ENCODE measurements around the gene TMED8.
A peak's percentile ranks its signal among the peaks of the same experiment; 100 is the strongest.

TMED8 gene

DNA sequence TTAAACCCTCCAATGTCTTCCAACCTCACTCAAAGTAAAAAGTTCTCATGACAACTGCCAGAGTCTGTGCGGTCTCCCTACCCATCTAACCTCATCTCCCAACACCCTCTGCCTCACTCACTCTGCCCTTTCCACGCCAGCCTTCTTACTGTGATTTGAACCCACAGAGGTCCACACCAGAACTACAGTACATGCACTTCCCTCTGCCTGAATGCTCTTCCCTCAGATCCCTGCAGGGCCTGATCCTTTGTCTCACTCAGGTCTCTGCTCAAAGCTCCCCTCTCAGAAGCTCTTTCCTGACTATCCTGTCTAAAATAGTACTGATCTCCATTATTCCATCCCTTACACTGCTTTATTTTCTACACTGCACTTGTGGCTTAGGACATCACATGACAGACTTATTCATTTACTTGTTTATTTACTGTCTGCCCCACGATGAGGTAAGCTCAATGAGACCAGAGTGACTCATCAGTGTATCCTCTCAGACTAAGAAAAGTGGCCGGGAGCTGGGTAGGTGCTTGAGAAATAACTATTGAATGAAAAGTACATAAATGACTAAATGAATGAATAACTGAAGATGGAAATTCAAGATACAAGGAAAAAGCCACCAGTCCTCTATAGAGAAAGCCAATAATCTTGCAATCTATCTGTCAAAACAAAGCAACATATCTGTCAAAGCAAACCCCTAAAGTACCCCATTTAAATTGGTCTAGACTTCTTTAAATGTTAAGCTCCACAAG, 73.3 kb downstream of the TMED8 start:
- Histone ChIP-seq H3K4me3 (ENCODE audit: low read length) (no peak overlapping the region), H4K20me1 (ENCODE audit: control insufficient read depth, insufficient read depth, low read depth, low read length) (no peaks in the 10 kb centered on the region), H3K27ac (ENCODE audit: low read depth, low read length) (no peak overlapping the region), H3K9me3 (ENCODE audit: control insufficient read depth, insufficient read depth, low read length) (no peaks in the 10 kb centered on the region), H3K36me3 (ENCODE audit: control insufficient read depth, low read length) (no peaks in the 10 kb centered on the region), H3K27me3 (ENCODE audit: control insufficient read depth, low read length) (no peaks in the 10 kb centered on the region), H3K4me1 (ENCODE audit: control insufficient read depth, low read length) (no peaks in the 10 kb centered on the region), H3K4me2 (ENCODE audit: low read length) (no peak overlapping the region), H3K9me2 (replicated peaks; ENCODE audit: control insufficient read depth, low read length) (no peaks in the 10 kb centered on the region), H3K79me2 (ENCODE audit: control insufficient read depth, low read length) (no peaks in the 10 kb centered on the region), H3F3A (ENCODE audit: control insufficient read depth, insufficient read depth) (no peaks in the 10 kb centered on the region)
- TF ChIP-seq, protein P1, sequence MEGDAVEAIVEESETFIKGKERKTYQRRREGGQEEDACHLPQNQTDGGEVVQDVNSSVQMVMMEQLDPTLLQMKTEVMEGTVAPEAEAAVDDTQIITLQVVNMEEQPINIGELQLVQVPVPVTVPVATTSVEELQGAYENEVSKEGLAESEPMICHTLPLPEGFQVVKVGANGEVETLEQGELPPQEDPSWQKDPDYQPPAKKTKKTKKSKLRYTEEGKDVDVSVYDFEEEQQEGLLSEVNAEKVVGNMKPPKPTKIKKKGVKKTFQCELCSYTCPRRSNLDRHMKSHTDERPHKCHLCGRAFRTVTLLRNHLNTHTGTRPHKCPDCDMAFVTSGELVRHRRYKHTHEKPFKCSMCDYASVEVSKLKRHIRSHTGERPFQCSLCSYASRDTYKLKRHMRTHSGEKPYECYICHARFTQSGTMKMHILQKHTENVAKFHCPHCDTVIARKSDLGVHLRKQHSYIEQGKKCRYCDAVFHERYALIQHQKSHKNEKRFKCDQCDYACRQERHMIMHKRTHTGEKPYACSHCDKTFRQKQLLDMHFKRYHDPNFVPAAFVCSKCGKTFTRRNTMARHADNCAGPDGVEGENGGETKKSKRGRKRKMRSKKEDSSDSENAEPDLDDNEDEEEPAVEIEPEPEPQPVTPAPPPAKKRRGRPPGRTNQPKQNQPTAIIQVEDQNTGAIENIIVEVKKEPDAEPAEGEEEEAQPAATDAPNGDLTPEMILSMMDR (IDR thresholded peaks at IDR 0.05; ENCODE audit: low read depth, low read length, poor library complexity, severe bottlenecking): no peak
- TF ChIP-seq EZH2phosphoT487 (IDR thresholded peaks at IDR 0.05; ENCODE audit: borderline replicate concordance, low read length): no peak

DNA sequence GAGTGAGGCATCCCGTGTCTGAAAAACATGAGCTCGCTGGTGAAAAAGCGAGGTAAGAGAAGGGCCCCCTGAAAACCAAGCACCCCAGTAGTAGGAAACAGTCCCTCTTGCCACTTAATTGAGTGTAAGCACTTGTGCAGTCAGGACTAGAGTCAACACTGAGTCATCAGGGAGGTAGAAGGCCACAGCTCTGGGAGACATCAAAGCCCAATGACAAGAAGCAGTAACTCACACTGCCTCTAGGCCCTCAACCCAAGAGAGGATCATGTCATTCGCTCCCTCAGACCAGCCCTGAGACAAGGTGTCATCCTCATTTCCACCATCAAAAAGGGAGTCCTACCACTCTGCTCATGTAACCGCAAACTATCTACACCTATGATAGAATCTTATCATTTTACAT, 74.0 kb downstream of the TMED8 start:
- Histone ChIP-seq H3K9me3 (ENCODE audit: control insufficient read depth, insufficient read depth, low read length) (no peaks in the 10 kb centered on the region), H3K36me3 (ENCODE audit: control insufficient read depth, low read length) (no peaks in the 10 kb centered on the region; the same call in 1 of the 2 replicates), H3K9me2 (replicated peaks; ENCODE audit: control insufficient read depth, low read length) (no peaks in the 10 kb centered on the region), H4K20me1 (ENCODE audit: control insufficient read depth, insufficient read depth, low read depth, low read length) (no peaks in the 10 kb centered on the region), H3K27me3 (ENCODE audit: control insufficient read depth, low read length) (no peaks in the 10 kb centered on the region), H3K4me3 (ENCODE audit: low read length) (no peak overlapping the region), H3K79me2 (ENCODE audit: control insufficient read depth, low read length) (no peaks in the 10 kb centered on the region), H3K27ac (ENCODE audit: low read depth, low read length) (no peak overlapping the region), H3F3A (ENCODE audit: control insufficient read depth, insufficient read depth) (no peaks in the 10 kb centered on the region), H3K4me2 (ENCODE audit: low read length) (no peak overlapping the region), H3K4me1 (ENCODE audit: control insufficient read depth, low read length) (no peaks in the 10 kb centered on the region)
- TF ChIP-seq, protein P1 (IDR thresholded peaks at IDR 0.05; ENCODE audit: low read depth, low read length, poor library complexity, severe bottlenecking): no peak
- no peak for TF ChIP-seq EZH2phosphoT487 (IDR thresholded peaks at IDR 0.05; ENCODE audit: borderline replicate concordance, low read length)

DNA sequence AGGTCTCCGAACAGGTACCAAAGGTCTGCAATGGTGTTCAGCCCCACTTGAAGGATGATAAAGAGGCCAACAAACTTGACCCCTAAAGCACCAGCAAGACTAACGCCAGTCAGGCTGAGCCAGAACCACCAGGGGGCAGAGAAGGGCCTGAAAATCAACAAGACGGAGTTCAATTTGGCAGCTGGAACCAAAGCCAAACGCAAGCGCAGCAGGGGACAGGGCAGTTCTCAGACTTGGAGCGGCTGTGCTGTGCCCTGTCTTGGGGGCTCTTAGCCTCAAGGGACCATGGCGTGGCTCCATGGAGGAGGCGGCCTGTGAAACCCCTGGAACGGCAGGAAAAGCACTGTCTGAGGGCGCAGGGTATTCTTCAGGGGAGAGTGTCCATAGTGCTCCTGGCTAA, 75.8 kb downstream of the TMED8 start:
- Histone ChIP-seq H3K4me3 (ENCODE audit: low read length) (no peak overlapping the region), H3K4me1 (ENCODE audit: control insufficient read depth, low read length) (no peaks in the 10 kb centered on the region), H3K27me3 (ENCODE audit: control insufficient read depth, low read length) (no peaks in the 10 kb centered on the region), H3K27ac (ENCODE audit: low read depth, low read length) (no peak overlapping the region), H4K20me1 (ENCODE audit: control insufficient read depth, insufficient read depth, low read depth, low read length) (no peaks in the 10 kb centered on the region), H3K9me3 (ENCODE audit: control insufficient read depth, insufficient read depth, low read length) (no peaks in the 10 kb centered on the region), H3F3A (ENCODE audit: control insufficient read depth, insufficient read depth) (no peaks in the 10 kb centered on the region), H3K9me2 (replicated peaks; ENCODE audit: control insufficient read depth, low read length) (no peaks in the 10 kb centered on the region), H3K36me3 (ENCODE audit: control insufficient read depth, low read length) (no peaks in the 10 kb centered on the region; the same call in 1 of the 2 replicates), H3K79me2 (ENCODE audit: control insufficient read depth, low read length) (no peaks in the 10 kb centered on the region), H3K4me2 (ENCODE audit: low read length) (no peak overlapping the region)
- TF ChIP-seq, protein P1 (IDR thresholded peaks at IDR 0.05; ENCODE audit: low read depth, low read length, poor library complexity, severe bottlenecking): peak; percentile 94
- no peak for TF ChIP-seq EZH2phosphoT487 (IDR thresholded peaks at IDR 0.05; ENCODE audit: borderline replicate concordance, low read length)
